Left renal pelvis (tissue), 4 donors: ENCODE data around the gene SP3. TPM values are rescaled to one million over a fixed set of nuclear protein-coding genes. Genes with fewer than 3 reads are reported as not detected.

Experiments used
- DNase-seq, 4 donors: peaks; one replicate each; pipeline ENCODE4 v3.0.0-alpha.2; 2013; ENCODE audit warnings: low read depth in 4 of 4, low spot score in 3 of 4
- polyA plus RNA-seq, 4 donors: library from polyadenylated mRNA; unstranded; fragments of 120-200 nt; gene quantifications; one replicate each; pipeline ENCODE4 v1.2.1, GENCODE V29; 2013; ENCODE audit not compliant: insufficient read length in 4 of 4

The SP3 gene
- polyA plus RNA-seq, 4 donors, result 101 to 142 (median 117) TPM

GRCh38 chr2:173997753-173998152 is 32.6 kb upstream of the SP3 start:
- no peak for DNase-seq

- DNase-seq, result no peak
Observed at GRCh38 chr2:173997269-173997668, 32.1 kb upstream of the SP3 start.

- DNase-seq, result no peak
Observed at GRCh38 chr2:173996766-173997165, 31.6 kb upstream of the SP3 start.

GRCh38 chr2:173993459-173993858 is 28.3 kb upstream of the SP3 start:
- no peak for DNase-seq

GRCh38 chr2:173991856-173992588 is 26.8 kb upstream of the SP3 start:
- no peak for DNase-seq

GRCh38 chr2:173990970-173991819 is 26.0 kb upstream of the SP3 start:
- DNase-seq, result no peak

- no peak for DNase-seq
Observed at GRCh38 chr2:173990245-173990644, 25.1 kb upstream of the SP3 start.

- DNase-seq, result no peak
Observed at GRCh38 chr2:173989884-173990215, 24.7 kb upstream of the SP3 start.

- no peak for DNase-seq
Observed at GRCh38 chr2:173989160-173989883, 24.1 kb upstream of the SP3 start.

GRCh38 chr2:173986805-173987204 is 21.6 kb upstream of the SP3 start:
- no peak for DNase-seq

GRCh38 chr2:173985605-173985992 is 20.4 kb upstream of the SP3 start:
- no peak for DNase-seq

GRCh38 chr2:173984866-173985604 is 19.9 kb upstream of the SP3 start:
- no peak for DNase-seq

- no peak for DNase-seq
Observed at GRCh38 chr2:173983391-173983871, 18.3 kb upstream of the SP3 start.

- DNase-seq, result no peak
Observed at GRCh38 chr2:173982918-173983317, 17.7 kb upstream of the SP3 start.

- DNase-seq, result no peak
Observed at GRCh38 chr2:173982182-173982714, 17.1 kb upstream of the SP3 start.

GRCh38 chr2:173981520-173981919 is 16.3 kb upstream of the SP3 start:
- DNase-seq, result no peak

- no peak for DNase-seq
Observed at GRCh38 chr2:173979751-173980351, 14.7 kb upstream of the SP3 start.

- DNase-seq, result no peak
Observed at GRCh38 chr2:173978447-173978846, 13.3 kb upstream of the SP3 start.

- no peak for DNase-seq
Observed at GRCh38 chr2:173972636-173973035, 7.5 kb upstream of the SP3 start.

GRCh38 chr2:173972165-173972564 is 7.0 kb upstream of the SP3 start:
- no peak for DNase-seq
